HG02884 (cell line): ENCODE measurements around the gene FCHO2.
"Not testable (repeated sequence)": the region's sequence is repeated elsewhere in the genome, so short reads cannot be mapped to it uniquely, and the experiment has no call there.

Experiments
- ATAC-seq: cut with Tn5 transposase; IDR thresholded peaks from one replicate; pipeline ENCODE4 v1.9.1; 2021; ENCODE audit warnings: mild to moderate bottlenecking, moderate library complexity; ENCODE audit not compliant: unreplicated experiment

FCHO2 gene, protein sequence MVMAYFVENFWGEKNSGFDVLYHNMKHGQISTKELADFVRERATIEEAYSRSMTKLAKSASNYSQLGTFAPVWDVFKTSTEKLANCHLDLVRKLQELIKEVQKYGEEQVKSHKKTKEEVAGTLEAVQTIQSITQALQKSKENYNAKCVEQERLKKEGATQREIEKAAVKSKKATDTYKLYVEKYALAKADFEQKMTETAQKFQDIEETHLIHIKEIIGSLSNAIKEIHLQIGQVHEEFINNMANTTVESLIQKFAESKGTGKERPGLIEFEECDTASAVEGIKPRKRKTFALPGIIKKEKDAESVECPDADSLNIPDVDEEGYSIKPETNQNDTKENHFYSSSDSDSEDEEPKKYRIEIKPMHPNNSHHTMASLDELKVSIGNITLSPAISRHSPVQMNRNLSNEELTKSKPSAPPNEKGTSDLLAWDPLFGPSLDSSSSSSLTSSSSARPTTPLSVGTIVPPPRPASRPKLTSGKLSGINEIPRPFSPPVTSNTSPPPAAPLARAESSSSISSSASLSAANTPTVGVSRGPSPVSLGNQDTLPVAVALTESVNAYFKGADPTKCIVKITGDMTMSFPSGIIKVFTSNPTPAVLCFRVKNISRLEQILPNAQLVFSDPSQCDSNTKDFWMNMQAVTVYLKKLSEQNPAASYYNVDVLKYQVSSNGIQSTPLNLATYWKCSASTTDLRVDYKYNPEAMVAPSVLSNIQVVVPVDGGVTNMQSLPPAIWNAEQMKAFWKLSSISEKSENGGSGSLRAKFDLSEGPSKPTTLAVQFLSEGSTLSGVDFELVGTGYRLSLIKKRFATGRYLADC

DNA sequence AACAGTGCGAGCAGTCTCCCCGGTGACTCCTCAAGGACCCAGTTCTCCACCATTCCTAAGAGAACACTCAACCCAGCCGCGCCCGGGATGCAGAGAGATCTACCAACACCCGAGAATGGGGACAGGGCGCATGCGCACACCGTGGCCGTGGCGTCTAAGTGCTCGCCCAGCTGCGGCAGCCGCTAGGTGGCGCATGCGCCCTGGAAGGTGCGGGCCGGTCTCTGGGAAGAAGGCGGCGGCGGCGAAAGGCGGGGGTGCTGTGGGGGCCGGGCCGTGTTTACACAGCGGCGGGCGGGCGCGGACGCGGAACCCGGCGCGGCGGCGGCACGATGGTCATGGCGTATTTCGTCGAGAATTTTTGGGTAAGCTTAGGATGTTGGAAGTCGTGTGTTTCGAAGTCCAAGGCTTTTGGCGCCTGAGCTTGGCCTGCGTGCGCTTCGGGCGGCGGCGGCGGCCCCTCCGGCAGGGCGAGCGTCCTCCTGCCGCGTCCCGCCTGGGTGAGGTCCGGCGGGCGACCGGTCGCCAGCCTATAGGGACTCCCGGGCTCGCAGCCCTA is at the start of gene FCHO2:
FCHO2 (plus strand) TSS at position 274 of the 556 bp plus-strand sequence; CDS start at position 330, 56 bp downstream.
- peak; percentile 95 for ATAC-seq

DNA sequence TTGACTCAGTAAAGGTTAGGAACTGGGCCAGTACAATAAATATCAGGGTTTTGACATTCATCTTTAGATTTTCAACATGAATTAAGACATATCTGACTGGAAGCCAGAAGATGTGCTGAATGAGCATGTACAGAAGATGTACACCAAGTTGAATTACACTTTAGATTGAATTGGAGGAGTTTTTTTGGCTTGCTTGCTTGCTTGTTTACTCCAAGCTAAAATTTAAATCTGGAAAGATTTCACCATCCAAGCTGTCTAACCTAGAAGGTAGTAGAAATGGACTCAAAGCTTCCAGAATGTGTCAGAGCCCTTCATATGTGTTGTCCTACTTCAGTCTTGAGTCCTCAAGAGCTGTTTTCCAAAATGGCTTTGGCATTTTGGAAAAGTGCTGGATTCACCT is 49.0 kb upstream of the FCHO2 start:
- ATAC-seq, result no peak

DNA sequence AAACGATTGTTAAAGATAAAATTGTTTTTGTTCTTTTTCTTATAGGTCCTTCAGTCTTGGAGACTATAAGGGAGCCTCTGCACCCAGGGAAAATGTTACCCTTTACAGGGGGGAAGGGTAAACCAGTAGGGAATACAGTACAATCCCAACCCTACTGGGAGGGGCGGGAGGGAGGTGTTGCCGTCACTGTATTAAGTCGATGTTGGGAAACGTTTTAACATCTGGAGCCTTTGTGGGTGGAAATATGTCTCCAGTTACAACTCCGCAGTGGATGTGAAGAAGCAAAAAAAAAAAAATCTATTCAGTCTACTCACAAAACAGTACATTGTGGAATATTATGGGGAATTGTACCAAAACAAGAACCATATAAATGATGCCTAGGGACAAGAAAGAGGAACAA is 47.2 kb upstream of the FCHO2 start:
- ATAC-seq, result no peak

DNA sequence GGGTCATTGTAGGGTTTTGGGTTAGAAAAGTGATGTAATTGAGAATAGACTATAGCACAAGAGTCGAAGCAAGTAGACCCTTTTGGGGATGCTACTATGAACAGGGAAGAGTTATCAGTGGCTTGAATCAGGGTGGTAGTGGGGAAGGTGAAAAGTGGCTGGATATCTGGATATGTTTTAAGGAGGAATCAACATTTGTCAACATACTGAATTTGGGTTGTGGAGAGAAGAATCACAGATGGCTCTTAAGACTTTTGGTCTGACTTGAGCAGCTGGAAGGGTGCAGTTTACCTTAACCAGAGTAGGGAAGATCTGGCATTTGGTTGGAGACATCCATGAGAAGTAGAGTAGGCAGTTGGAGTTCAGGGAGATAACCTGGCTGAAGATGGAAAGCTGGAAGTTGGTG is 38.5 kb upstream of the FCHO2 start:
- ATAC-seq, result no peak

DNA sequence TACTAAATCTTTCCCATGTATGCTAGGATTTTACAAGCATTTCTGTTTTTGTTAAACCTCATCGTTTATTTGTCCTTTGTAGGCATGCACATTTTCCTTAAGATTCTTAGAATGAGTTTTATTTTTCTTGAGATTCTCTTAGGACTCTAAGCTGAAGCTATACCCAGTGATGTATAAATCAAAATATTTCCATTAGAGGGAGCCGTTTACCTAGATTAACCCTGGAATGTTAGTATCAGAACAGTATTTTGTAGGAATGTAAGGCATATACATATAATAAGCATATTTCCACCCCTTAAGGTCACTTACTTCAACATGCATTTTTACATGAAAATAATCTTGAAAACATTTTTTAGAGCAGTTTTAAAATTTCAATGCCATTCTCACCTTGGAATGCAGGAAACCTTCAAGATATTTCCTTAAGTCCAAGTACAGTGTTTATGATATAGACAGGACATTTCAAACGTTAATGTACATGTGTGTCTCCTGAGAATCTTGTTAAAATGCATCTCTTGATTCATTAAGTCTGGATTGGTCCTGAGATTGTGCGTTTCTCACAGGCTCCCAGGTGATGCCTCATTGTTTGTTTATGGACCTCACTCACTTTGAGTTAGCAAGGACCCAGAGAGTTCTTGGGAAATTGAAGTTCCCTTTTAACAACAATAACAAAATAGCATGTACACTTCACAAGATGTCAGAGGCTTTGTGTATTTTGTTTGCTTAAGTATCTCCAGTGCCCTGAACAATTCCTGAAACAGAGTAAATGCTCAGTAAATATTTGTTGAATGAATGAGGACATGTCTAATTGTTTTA is 34.9 kb upstream of the FCHO2 start:
- ATAC-seq, result no peak

DNA sequence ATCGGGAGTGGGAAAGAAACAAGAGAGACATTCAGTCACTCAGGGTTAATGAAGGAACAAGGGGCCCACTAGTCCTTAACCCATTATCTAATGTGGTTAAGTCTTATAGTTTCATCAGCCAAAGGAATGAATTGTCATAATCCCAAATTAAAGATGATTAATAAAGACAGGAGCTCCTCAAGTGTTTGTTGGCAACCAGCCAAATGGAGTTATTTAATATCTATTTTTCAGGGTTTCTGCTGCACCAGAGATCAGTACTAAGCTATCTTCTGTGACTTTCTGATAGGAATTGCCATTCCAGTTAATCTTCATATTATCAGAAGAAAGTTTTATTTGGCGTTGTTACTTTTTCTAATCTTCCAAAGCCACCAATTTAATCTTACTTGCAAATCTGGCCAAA is 34.0 kb upstream of the FCHO2 start:
- no peak for ATAC-seq

DNA sequence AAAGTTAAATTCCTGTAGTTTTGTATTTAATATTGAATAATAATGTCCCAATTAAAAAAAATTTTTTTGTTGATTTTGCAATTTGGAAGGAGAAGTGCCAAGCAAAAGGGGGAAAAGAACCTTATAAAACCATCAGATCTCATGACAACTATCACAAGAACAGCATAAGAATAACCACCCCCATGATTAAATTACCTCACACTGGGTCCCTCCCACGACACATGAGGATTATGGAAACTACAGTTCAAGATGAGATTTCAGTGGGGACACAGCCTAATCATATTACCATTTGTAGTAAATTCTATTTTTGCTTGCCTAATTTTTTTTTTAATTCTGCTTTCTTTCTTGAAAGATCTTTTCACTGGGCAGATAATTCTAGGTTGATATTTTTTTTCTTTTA is 33.4 kb upstream of the FCHO2 start:
- ATAC-seq, result no peak

DNA sequence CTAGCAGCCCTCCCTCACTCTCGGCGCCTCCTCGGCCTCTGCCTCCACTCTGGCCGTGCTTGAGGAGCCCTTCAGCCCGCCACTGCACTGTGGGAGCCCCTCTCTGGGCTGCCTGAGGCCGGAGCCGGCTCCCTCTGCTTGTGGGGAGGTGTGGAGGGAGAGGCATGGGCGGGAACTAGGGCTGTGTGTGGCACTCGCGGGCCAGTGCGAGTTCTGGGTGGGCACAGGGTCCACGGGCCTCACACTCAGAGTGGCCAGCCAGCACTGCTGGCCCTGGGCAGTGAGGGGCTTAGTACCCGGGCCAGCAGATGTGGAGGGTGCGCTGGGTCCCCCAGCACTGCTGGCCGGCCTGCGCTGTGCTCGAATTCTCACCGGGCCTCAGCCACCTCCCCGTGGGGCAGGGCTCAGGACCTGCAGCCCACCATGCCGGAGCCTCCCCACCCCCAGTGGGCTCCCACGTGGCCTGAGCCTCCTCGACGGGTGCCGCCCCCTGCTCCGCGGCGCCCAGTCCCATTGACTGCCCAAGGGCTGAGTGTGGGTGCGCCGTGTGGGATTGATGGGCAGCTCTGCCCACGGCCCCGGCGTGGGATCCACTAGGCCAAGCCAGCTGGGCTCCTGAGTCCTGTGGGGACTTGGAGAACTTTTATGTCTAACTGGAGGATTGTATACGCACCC is 30.4 kb upstream of the FCHO2 start:
- ATAC-seq, result no peak

DNA sequence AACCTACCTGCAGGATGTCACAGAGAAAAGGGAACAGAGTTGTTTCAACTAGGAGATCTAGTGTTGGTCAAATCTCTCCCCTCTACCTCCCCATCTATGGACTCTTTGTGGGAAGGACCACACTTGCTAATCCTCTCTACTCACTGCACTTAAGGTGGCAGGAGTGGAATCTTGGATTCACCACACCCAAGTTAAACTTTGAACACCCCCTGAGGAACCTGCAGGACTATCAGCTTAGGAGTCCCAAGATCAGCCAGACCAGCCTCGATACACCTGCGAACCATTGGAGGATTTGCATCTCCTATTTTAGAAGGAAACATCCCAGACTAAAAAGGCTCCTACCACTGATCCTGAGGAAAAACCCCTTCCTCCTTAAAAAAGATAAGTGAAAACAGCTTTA is 23.2 kb upstream of the FCHO2 start:
- ATAC-seq, result not testable (repeated sequence)

DNA sequence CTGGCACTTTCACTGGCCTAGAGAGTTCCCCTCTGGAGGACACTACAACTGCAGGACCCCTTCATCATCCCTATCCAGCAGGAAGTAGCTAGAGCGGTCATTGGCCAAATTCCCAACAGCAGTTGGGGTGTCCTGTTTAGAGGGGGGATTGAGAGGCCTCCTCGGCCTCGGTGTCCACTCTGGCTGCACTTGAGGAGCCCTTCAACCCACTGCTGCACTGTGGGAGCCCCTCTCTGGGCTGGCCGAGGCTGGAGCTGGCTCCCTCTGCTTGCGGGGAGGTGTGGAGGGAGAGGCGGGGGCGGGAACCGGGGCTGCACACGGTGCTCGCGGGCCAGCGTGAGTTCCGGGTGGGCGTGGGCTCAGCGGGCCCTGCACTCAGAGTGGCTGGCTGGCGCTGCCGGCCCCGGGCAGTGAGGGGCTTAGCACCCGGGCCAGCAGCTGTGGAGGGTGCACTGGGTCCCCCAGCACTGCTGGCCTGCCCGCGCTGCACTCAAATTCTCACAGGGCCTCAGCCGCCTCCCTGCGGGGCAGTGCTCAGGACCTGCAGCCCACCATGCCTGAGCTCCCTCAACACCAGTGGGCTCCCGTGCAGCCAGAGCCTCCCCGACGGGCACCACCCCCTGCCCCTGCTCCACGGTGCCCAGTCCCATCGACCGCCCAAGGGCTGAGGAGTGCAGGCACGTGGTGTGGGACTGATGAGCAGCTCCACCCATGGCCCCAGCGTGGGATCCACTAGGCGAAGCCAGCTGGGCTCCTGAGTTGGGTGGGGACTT is 20.7 kb upstream of the FCHO2 start:
- ATAC-seq, result not testable (repeated sequence)

DNA sequence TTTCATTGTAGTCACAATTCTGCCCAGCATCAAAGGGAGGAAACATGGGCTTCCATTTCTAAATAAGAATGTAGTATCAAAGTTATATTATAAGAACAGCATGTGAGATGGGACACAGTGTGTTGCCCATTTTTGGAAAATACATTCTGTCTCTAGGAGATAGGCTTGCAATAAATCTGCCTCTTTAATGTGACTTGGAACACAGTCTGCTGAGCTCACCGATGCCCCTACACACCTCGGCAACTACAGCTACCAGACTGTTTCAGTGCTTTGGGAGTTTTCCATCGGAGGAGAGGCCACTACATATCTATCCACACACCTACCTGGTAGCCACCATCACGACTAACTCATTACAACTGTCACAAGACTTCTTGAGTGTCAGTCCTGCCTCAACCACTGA is 18.9 kb upstream of the FCHO2 start:
- no peak for ATAC-seq

DNA sequence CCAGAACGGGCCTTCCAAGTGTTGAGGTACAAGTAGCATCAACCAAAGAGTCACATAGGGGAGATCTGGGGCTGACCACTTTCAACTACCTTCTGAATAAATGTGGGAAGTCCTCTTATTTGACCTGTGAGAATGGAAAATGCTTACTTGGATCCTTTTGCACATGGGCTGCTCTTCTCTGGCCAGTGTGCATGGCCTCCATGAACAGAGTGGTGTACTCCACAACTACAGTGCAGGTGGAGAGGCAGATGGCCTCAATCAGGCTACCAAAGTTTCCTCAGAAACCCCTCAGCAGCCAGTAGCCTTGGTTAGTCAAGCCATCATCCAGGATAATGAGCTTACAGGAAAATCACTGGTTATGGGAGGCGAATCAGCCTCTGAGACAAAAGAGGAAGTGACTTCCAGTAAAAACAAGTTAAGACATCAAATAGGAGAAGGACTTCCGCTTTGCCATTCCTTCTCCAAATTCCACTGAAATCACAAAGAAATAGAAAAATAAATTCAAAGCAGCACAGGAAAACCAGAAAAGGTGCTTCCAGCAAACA is 18.3 kb upstream of the FCHO2 start:
- ATAC-seq, result no peak

DNA sequence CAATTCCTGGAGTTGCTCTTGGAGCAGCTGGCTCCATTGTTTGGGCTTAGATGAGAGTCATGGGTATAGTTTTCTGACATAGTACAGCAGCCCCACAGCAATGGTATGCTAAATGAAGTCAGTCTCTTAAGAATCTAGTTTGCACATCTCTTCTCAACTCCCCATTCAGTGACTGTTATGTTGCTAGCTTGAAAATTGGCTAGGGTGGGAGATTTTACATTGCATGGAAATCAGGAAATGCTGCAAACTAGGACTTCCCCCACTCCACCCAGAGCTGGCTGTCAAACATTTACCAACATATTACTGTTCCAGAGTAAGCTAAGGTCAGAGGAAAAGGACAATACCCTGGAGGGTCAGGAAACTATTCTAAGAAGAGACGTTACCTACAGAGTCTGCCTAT is 17.6 kb upstream of the FCHO2 start:
- ATAC-seq, result no peak

DNA sequence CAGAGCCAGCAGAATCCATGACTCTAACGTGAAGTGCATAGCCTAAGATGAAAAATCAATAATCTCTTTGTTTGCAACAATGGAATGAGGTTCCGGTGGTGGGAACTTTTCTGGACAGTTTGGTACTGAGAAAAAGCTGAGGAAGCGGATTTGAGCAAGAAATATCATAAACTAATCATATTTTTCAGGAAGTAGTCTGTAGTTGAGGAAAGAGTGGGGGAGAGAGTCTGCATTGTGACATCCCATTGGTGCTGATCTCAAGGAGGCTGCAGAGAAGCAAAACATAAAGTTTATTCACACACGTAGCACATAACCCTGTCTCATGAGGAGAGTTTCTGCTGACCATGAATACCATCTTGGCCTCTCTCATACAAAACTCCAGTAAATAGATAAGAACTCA is 15.8 kb upstream of the FCHO2 start:
- ATAC-seq, result no peak

DNA sequence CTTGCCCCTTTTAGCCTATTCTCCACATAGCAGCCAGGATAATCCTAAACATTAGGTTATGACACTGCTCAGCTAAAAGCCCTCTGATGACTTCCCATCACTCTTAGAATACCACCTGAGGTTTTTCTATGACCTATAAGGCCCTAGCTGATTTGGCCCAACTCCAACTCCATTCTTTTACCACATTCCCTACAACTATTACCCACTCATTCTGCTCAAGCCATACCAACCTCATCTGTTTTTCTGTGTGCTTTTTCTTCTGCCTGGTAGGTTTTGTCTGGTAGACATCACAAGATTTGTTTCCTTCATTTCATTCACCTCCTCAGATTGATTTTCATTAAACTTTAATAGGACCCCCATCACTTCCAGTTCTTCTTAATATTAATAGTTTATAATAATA is 12.5 kb upstream of the FCHO2 start:
- ATAC-seq, result no peak

DNA sequence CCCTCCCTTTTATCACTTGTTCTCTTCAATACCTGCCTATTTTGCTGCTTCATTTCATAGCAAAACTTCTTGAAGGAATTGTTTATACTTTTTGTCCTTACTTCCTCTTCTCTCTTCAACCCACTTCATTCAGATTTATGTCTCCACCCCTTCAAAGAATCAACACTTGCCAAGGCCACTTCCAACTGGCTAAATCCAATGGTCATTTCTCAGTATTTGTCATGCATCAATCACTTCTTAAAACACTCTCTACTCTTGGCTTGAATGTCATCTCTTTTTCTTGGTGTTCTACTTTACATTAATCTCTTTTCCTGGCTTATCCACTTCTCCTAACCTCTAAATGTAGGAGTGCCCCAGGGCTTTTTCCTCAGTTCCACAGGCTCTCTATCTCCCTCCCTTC is 8.3 kb upstream of the FCHO2 start:
- ATAC-seq, result no peak

DNA sequence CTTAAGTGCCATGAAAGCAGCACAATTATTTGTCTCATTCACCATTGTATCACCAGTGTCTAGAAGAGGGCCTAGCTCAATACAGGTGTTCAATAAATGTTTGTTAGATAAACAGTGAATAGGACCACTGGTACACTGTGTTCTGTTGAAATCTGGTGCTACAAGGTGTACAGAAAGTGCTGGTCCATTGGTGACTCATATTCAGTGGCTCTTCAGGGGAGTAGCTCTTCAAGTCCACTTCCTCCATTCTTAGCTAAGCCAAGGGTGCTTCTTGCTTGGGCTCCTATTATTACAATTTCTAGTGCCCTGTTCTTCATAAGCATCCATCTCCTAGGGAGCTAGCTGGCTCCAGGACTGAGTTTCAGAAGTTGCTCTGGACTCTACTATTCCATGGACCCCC is 6.4 kb upstream of the FCHO2 start:
- no peak for ATAC-seq

DNA sequence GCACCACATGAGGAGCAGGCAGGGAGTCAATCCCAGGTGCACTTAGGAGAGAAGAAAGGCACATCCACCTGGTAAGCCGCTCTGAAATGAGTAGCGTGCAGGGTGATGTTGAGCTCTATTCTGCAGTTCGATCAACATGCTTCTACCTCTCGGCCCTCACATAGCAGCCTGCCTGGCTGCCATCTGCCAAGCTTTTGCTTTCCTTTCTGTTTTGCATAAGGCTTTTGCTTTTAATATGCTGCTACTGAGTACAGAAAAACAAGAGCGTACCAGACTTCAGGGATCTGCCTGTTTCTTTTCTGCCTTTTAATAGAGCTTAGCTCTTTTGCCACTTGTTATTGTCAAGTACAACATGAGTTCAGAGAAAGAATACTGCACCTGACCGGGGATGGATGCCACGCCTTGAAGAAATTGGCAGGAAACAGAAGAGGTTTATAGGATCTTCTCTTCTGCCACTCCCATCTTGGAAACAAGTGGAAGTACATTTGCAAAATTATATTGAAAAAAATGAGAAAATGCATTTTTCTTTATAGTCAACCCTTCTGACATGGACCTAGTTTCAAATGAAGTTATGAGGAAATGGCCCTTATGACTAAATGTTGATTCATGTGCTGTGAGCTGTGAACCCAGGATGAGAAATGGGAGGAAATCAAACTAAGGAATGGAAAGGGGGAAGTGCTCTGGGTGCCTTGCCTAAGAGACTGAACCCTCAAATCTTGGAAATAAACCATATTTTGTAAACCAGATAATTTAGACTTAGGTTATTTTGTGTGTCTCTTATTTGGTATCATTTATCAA is 4.0 kb upstream of the FCHO2 start:
- no peak for ATAC-seq

DNA sequence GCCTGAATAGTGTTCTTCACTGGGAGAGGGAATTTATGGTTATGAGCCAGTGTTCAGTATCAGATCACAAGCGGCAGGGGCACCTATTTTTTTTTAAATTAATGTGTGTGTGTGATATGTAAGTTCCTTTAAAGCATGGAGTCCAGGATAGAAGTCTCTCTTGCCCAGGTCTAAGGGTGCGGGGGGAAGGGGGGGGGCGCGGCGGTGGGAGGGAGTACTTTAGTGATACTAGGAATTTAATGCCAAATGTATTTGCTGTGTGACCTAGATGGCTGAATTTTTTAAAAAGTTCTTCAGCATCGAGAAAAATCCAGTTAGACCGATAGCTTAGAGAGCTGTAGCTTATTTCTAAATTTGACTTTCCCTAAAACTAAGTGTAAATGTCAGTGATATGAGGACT is 1.5 kb upstream of the FCHO2 start:
- no peak for ATAC-seq
